WTC11 (cell line): ENCODE results near the gene FCHSD2. TPM values are rescaled to one million over a fixed set of nuclear protein-coding genes. Genes with fewer than 3 reads are reported as not detected.

Source experiments
- ATAC-seq: fragments of 200-7000 bp; cut with Tn5 transposase; 2 replicates; pipeline ENCODE4 v1.10.0; 2021; ENCODE audit warnings: mild to moderate bottlenecking, moderate library complexity
- CTCF ChIA-PET: fragments of 300-600 bp; sonication (Branson Sonifier 250); formaldehyde crosslinking; loops from one replicate; lab custom pipeline; 2021; ENCODE audit warnings: antibody characterized with exemption; lab: Charles Lee
- POLR2A ChIA-PET: fragments of 350-600 bp; sonication (Branson Sonifier 250); formaldehyde crosslinking; loops from one replicate; lab custom pipeline; 2021; ENCODE audit warnings: antibody characterized with exemption; lab: Charles Lee
- DNase-seq: peaks from one replicate; pipeline ENCODE4 v3.0.0; 2021; ENCODE audit warnings: low spot score
- H3K27ac Mint-ChIP-seq: 2 replicates; pipeline ENCODE4 v1.8.0; 2021; ENCODE audit warnings: mixed read lengths
- H3K27me3 Mint-ChIP-seq: 2 replicates; pipeline ENCODE4 v1.8.0; 2021; ENCODE audit warnings: low read depth, mild to moderate bottlenecking, moderate library complexity, mixed read lengths
- H3K36me3 Mint-ChIP-seq: 2 replicates; pipeline ENCODE4 v1.8.0; 2021; ENCODE audit warnings: mixed read lengths
- H3K4me1 Mint-ChIP-seq: 2 replicates; pipeline ENCODE4 v1.8.0; 2022; ENCODE audit warnings: mixed read lengths
- H3K4me3 Mint-ChIP-seq: 2 replicates; pipeline ENCODE4 v1.8.0; 2021; ENCODE audit warnings: mild to moderate bottlenecking, moderate library complexity, mixed read lengths
- H3K9me3 Mint-ChIP-seq: 2 replicates; pipeline ENCODE4 v1.8.0; 2021; ENCODE audit warnings: mixed read lengths
- CREB1 ChIP-seq: sonication (generic); formaldehyde crosslinking; IDR thresholded peaks from 2 replicates; pipeline ENCODE4 v1.8.0; 2023; ENCODE audit warnings: mild to moderate bottlenecking, missing genetic modification reagents
- EMX1 ChIP-seq: fragments of 250-450 bp; sonication (Bioruptor Pico); IDR thresholded peaks from 2 replicates; pipeline ENCODE4 v1.8.0; 2021; ENCODE audit warnings: mild to moderate bottlenecking
- KAT7 ChIP-seq: sonication (generic); formaldehyde crosslinking; IDR thresholded peaks from 2 replicates; pipeline ENCODE4 v1.8.1; 2023; ENCODE audit warnings: missing genetic modification reagents, mild to moderate bottlenecking, borderline replicate concordance
- MXD4 ChIP-seq: fragments of 250-450 bp; sonication (Bioruptor Pico); IDR thresholded peaks from 2 replicates; pipeline ENCODE4 v1.8.0; 2021; ENCODE audit warnings: mild to moderate bottlenecking, moderate library complexity, borderline replicate concordance
- NFATC4 ChIP-seq: fragments of 250-450 bp; sonication (Bioruptor Pico); IDR thresholded peaks from 2 replicates; pipeline ENCODE4 v1.9.0; 2021; ENCODE audit warnings: mild to moderate bottlenecking
- NFE2L1 ChIP-seq: sonication (generic); formaldehyde crosslinking; IDR thresholded peaks from 2 replicates; pipeline ENCODE4 v1.8.1; 2023; ENCODE audit warnings: missing genetic modification reagents
- NR2C2 ChIP-seq: sonication (generic); formaldehyde crosslinking; IDR thresholded peaks from 2 replicates; pipeline ENCODE4 v1.8.0; 2022; ENCODE audit warnings: mild to moderate bottlenecking, missing genetic modification reagents
- NR3C1 ChIP-seq: sonication (generic); formaldehyde crosslinking; conservative IDR thresholded peaks from 2 replicates; pipeline ENCODE4 v1.8.1; 2023; ENCODE audit warnings: low read depth, mild to moderate bottlenecking, missing genetic modification reagents
- SMAD3 ChIP-seq: sonication (generic); formaldehyde crosslinking; IDR thresholded peaks from 2 replicates; pipeline ENCODE4 v1.8.0; 2022; ENCODE audit warnings: missing genetic modification reagents, mild to moderate bottlenecking, borderline replicate concordance
- ZNF232 ChIP-seq: sonication (generic); formaldehyde crosslinking; IDR thresholded peaks from 2 replicates; pipeline ENCODE4 v1.8.0; 2022; ENCODE audit warnings: mild to moderate bottlenecking, missing genetic modification reagents
- ZNF423 ChIP-seq: fragments of 250-450 bp; sonication (Bioruptor Pico); IDR thresholded peaks from 2 replicates; pipeline ENCODE4 v2.1.2; 2022; ENCODE audit warnings: mild to moderate bottlenecking, moderate library complexity
- total RNA-seq: library from RNA; stranded (reverse); gene quantifications from 3 replicates; pipeline ENCODE4 v1.2.3, GENCODE V29; 2021
- TF ChIP-seq, protein P1 (sequence below): sonication (generic); formaldehyde crosslinking; IDR thresholded peaks from 2 replicates; pipeline ENCODE4 v1.8.0; 2022; ENCODE audit warnings: mild to moderate bottlenecking, missing genetic modification reagents
- TF ChIP-seq, protein P2 (sequence below): fragments of 250-450 bp; sonication (Bioruptor Pico); IDR thresholded peaks from 2 replicates; pipeline ENCODE4 v1.9.0; 2021; ENCODE audit warnings: mild to moderate bottlenecking, borderline replicate concordance
- TF ChIP-seq, protein P3 (sequence below): sonication (generic); formaldehyde crosslinking; IDR thresholded peaks from 2 replicates; pipeline ENCODE4 v1.8.1; 2023; ENCODE audit warnings: mild to moderate bottlenecking, missing genetic modification reagents, borderline replicate concordance
- TF ChIP-seq, protein P4 (sequence below): fragments of 250-450 bp; sonication (Bioruptor Pico); IDR thresholded peaks from 2 replicates; pipeline ENCODE4 v1.8.0; 2021; ENCODE audit warnings: mild to moderate bottlenecking
- TF ChIP-seq, protein P5 (sequence below): sonication (generic); formaldehyde crosslinking; IDR thresholded peaks from 2 replicates; pipeline ENCODE4 v1.8.1; 2022; ENCODE audit warnings: mild to moderate bottlenecking, moderate library complexity, missing genetic modification reagents
- TF ChIP-seq, protein P6 (sequence below): sonication (generic); formaldehyde crosslinking; conservative IDR thresholded peaks from 2 replicates; pipeline ENCODE4 v1.8.1; 2022; ENCODE audit warnings: mild to moderate bottlenecking, missing genetic modification reagents
- TF ChIP-seq, protein P7 (sequence below): sonication (generic); formaldehyde crosslinking; IDR thresholded peaks from 2 replicates; pipeline ENCODE4 v1.8.0; 2022; ENCODE audit warnings: missing genetic modification reagents

Gene FCHSD2
- total RNA-seq, 1 experiment from 2014 or later = 10.1 TPM

DNA sequence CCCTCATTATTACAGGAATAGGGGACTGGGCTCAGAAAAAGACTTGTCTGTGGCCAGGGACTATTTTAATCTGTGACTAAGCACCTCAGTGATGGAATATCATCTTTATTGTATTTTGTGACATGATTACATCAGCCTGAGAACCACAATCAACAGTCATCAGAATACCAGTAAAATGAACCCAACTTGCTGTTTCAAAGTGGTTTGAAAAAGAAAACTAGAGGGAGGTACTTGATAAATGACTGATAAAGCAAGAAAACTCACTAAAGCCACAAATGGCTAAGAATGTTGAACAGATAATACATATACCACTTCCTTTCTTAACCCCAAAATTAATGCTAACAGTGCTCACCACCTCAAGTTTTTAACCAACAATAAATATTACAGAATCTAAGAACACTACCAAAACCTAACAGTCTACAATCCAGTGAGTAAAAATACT is 172.2 kb downstream of the FCHSD2 start:
- no peaks in the 10 kb centered on the region for H3K27me3 Mint-ChIP-seq
- H3K4me3 Mint-ChIP-seq = no peak overlapping the region
- H3K36me3 Mint-ChIP-seq = no peaks in the 10 kb centered on the region
- CTCF ChIA-PET = no interaction called here
- H3K27ac Mint-ChIP-seq = no peak overlapping the region
- no peak for ATAC-seq
- H3K4me1 Mint-ChIP-seq = no peaks in the 10 kb centered on the region
- TF ChIP-seq MXD4 (CRISPR knock-in tag) = no peak
- no peak for TF ChIP-seq CREB1 (CRISPR knock-in tag)
- TF ChIP-seq, protein P1, sequence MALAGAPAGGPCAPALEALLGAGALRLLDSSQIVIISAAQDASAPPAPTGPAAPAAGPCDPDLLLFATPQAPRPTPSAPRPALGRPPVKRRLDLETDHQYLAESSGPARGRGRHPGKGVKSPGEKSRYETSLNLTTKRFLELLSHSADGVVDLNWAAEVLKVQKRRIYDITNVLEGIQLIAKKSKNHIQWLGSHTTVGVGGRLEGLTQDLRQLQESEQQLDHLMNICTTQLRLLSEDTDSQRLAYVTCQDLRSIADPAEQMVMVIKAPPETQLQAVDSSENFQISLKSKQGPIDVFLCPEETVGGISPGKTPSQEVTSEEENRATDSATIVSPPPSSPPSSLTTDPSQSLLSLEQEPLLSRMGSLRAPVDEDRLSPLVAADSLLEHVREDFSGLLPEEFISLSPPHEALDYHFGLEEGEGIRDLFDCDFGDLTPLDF = no peak
- TF ChIP-seq ZNF232 (CRISPR knock-in tag) = no peak
- no peak for TF ChIP-seq SMAD3
- TF ChIP-seq NR3C1 (CRISPR knock-in tag) = no peak
- TF ChIP-seq, protein P2, sequence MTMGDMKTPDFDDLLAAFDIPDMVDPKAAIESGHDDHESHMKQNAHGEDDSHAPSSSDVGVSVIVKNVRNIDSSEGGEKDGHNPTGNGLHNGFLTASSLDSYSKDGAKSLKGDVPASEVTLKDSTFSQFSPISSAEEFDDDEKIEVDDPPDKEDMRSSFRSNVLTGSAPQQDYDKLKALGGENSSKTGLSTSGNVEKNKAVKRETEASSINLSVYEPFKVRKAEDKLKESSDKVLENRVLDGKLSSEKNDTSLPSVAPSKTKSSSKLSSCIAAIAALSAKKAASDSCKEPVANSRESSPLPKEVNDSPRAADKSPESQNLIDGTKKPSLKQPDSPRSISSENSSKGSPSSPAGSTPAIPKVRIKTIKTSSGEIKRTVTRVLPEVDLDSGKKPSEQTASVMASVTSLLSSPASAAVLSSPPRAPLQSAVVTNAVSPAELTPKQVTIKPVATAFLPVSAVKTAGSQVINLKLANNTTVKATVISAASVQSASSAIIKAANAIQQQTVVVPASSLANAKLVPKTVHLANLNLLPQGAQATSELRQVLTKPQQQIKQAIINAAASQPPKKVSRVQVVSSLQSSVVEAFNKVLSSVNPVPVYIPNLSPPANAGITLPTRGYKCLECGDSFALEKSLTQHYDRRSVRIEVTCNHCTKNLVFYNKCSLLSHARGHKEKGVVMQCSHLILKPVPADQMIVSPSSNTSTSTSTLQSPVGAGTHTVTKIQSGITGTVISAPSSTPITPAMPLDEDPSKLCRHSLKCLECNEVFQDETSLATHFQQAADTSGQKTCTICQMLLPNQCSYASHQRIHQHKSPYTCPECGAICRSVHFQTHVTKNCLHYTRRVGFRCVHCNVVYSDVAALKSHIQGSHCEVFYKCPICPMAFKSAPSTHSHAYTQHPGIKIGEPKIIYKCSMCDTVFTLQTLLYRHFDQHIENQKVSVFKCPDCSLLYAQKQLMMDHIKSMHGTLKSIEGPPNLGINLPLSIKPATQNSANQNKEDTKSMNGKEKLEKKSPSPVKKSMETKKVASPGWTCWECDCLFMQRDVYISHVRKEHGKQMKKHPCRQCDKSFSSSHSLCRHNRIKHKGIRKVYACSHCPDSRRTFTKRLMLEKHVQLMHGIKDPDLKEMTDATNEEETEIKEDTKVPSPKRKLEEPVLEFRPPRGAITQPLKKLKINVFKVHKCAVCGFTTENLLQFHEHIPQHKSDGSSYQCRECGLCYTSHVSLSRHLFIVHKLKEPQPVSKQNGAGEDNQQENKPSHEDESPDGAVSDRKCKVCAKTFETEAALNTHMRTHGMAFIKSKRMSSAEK = no peak
- TF ChIP-seq, protein P3, sequence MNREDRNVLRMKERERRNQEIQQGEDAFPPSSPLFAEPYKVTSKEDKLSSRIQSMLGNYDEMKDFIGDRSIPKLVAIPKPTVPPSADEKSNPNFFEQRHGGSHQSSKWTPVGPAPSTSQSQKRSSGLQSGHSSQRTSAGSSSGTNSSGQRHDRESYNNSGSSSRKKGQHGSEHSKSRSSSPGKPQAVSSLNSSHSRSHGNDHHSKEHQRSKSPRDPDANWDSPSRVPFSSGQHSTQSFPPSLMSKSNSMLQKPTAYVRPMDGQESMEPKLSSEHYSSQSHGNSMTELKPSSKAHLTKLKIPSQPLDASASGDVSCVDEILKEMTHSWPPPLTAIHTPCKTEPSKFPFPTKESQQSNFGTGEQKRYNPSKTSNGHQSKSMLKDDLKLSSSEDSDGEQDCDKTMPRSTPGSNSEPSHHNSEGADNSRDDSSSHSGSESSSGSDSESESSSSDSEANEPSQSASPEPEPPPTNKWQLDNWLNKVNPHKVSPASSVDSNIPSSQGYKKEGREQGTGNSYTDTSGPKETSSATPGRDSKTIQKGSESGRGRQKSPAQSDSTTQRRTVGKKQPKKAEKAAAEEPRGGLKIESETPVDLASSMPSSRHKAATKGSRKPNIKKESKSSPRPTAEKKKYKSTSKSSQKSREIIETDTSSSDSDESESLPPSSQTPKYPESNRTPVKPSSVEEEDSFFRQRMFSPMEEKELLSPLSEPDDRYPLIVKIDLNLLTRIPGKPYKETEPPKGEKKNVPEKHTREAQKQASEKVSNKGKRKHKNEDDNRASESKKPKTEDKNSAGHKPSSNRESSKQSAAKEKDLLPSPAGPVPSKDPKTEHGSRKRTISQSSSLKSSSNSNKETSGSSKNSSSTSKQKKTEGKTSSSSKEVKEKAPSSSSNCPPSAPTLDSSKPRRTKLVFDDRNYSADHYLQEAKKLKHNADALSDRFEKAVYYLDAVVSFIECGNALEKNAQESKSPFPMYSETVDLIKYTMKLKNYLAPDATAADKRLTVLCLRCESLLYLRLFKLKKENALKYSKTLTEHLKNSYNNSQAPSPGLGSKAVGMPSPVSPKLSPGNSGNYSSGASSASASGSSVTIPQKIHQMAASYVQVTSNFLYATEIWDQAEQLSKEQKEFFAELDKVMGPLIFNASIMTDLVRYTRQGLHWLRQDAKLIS (CRISPR knock-in tag) = no peak
- TF ChIP-seq NFATC4 (CRISPR knock-in tag) = no peak
- no peak for TF ChIP-seq EMX1 (CRISPR knock-in tag)
- TF ChIP-seq, protein P4, sequence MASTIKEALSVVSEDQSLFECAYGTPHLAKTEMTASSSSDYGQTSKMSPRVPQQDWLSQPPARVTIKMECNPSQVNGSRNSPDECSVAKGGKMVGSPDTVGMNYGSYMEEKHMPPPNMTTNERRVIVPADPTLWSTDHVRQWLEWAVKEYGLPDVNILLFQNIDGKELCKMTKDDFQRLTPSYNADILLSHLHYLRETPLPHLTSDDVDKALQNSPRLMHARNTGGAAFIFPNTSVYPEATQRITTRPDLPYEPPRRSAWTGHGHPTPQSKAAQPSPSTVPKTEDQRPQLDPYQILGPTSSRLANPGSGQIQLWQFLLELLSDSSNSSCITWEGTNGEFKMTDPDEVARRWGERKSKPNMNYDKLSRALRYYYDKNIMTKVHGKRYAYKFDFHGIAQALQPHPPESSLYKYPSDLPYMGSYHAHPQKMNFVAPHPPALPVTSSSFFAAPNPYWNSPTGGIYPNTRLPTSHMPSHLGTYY (CRISPR knock-in tag) = no peak
- TF ChIP-seq, protein P5, sequence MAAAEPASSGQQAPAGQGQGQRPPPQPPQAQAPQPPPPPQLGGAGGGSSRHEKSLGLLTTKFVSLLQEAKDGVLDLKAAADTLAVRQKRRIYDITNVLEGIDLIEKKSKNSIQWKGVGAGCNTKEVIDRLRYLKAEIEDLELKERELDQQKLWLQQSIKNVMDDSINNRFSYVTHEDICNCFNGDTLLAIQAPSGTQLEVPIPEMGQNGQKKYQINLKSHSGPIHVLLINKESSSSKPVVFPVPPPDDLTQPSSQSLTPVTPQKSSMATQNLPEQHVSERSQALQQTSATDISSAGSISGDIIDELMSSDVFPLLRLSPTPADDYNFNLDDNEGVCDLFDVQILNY (CRISPR knock-in tag) = no peak
- POLR2A ChIA-PET = no interaction called here
- DNase-seq = no peak
- peaks cover 11% of the 10 kb centered on the region for H3K9me3 Mint-ChIP-seq

DNA sequence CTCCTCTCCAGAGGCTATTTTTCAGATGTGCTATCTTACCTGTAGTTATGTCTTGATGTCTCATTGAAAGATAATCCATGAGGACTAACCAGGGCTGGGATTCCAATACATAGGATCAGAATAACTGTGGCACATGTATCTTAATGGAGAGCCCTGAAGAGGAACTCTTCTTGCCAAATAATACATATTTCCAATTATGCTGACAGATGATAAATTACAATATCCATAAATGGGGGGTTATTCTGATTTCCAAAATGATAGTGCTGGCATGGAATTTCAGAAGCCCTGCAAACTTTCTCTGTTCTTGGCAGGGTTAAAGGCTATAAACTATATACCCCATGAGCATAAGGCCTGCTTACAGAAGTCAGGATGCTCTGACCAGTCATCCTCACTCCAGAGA is 173.7 kb downstream of the FCHSD2 start:
- H3K36me3 Mint-ChIP-seq = no peaks in the 10 kb centered on the region
- no peaks in the 10 kb centered on the region for H3K27me3 Mint-ChIP-seq
- no peak overlapping the region for H3K27ac Mint-ChIP-seq
- no peak overlapping the region for H3K4me3 Mint-ChIP-seq
- POLR2A ChIA-PET = no interaction called here
- DNase-seq = no peak
- CTCF ChIA-PET = no interaction called here
- no peak for ATAC-seq
- H3K4me1 Mint-ChIP-seq = no peaks in the 10 kb centered on the region
- no peaks in the 10 kb centered on the region for H3K9me3 Mint-ChIP-seq
- TF ChIP-seq ZNF423 (CRISPR knock-in tag) (no peak), KAT7 (CRISPR knock-in tag) (no peak), NR2C2 (CRISPR knock-in tag) (no peak), NFE2L1 (CRISPR knock-in tag) (no peak)
- TF ChIP-seq, protein P6, sequence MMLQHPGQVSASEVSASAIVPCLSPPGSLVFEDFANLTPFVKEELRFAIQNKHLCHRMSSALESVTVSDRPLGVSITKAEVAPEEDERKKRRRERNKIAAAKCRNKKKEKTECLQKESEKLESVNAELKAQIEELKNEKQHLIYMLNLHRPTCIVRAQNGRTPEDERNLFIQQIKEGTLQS (CRISPR knock-in tag) = no peak
- TF ChIP-seq, protein P7, sequence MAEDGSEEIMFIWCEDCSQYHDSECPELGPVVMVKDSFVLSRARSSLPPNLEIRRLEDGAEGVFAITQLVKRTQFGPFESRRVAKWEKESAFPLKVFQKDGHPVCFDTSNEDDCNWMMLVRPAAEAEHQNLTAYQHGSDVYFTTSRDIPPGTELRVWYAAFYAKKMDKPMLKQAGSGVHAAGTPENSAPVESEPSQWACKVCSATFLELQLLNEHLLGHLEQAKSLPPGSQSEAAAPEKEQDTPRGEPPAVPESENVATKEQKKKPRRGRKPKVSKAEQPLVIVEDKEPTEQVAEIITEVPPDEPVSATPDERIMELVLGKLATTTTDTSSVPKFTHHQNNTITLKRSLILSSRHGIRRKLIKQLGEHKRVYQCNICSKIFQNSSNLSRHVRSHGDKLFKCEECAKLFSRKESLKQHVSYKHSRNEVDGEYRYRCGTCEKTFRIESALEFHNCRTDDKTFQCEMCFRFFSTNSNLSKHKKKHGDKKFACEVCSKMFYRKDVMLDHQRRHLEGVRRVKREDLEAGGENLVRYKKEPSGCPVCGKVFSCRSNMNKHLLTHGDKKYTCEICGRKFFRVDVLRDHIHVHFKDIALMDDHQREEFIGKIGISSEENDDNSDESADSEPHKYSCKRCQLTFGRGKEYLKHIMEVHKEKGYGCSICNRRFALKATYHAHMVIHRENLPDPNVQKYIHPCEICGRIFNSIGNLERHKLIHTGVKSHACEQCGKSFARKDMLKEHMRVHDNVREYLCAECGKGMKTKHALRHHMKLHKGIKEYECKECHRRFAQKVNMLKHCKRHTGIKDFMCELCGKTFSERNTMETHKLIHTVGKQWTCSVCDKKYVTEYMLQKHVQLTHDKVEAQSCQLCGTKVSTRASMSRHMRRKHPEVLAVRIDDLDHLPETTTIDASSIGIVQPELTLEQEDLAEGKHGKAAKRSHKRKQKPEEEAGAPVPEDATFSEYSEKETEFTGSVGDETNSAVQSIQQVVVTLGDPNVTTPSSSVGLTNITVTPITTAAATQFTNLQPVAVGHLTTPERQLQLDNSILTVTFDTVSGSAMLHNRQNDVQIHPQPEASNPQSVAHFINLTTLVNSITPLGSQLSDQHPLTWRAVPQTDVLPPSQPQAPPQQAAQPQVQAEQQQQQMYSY (CRISPR knock-in tag) = no peak
- TF ChIP-seq, protein P1 = no peak
